Upper lobe of right lung (tissue), 1 donor: Measurements from ENCODE around the gene KRAS. TPM values are rescaled to one million over a fixed set of nuclear protein-coding genes. Genes with fewer than 3 reads are reported as not detected.

ENCODE experiments used
- ATAC-seq: fragments of 200-7000 bp; cut with Tn5 transposase; one replicate; pipeline ENCODE4 v1.9.1; 2020; ENCODE audit warnings: mild to moderate bottlenecking, moderate library complexity
- DNase-seq: peaks from one replicate; pipeline ENCODE4 v3.0.0-alpha.2; 2020
- H3K27ac ChIP-seq: fragments of 200-600 bp; one replicate; pipeline ENCODE4 v1.8.0; 2022
- H3K27me3 ChIP-seq: fragments of 200-600 bp; one replicate; pipeline ENCODE4 v1.8.0; 2022; ENCODE audit warnings: mild to moderate bottlenecking
- H3K36me3 ChIP-seq: fragments of 200-600 bp; one replicate; pipeline ENCODE4 v1.8.0; 2022
- H3K4me1 ChIP-seq: fragments of 200-600 bp; one replicate; pipeline ENCODE4 v1.8.0; 2022
- H3K4me3 ChIP-seq: fragments of 200-600 bp; one replicate; pipeline ENCODE4 v1.8.0; 2022; ENCODE audit warnings: mild to moderate bottlenecking
- H3K9me3 ChIP-seq: fragments of 200-600 bp; one replicate; pipeline ENCODE4 v1.8.0; 2022
- CTCF ChIP-seq: fragments of 200-600 bp; IDR thresholded peaks from one replicate; pipeline ENCODE4 v1.8.0; 2022; ENCODE audit warnings: antibody characterized with exemption
- intact Hi-C: fragments of 100-400 bp; cut with DNase I; formaldehyde crosslinking; loops from one replicate; pipeline ENCODE4 v1.11.0; 2022
- total RNA-seq: library from RNA; stranded (reverse); fragmentation: NEBNext Ultra II Directional; extraction: Animal tissue kit (Norgen Biotek cat#: 25700); gene quantifications from one replicate; pipeline ENCODE4 v1.2.1, GENCODE V29; 2021
- donor health status: DM: no; HTN: yes; CAD: no; lungs with severe emphysema.

KRAS gene
- total RNA-seq, 1 donor from 2014 or later, result 26.7 TPM

- Histone ChIP-seq H3K27ac (no peak overlapping the region), H3K4me1 (no peaks in the 10 kb centered on the region), H3K4me3 (no peak overlapping the region), H3K9me3 (no peaks in the 10 kb centered on the region), H3K27me3 (no peaks in the 10 kb centered on the region), H3K36me3 (peaks cover 45% of the 10 kb centered on the region)
- ATAC-seq (no peak), DNase-seq (no peak)
- TF ChIP-seq CTCF, result no peak
- intact Hi-C loops, result no loop called here
Measured at GRCh38 chr12:25208554-25208953, 42.2 kb downstream of the KRAS start.

- Histone ChIP-seq H3K9me3 (no peaks in the 10 kb centered on the region), H3K27ac (no peak overlapping the region), H3K36me3 (peaks cover 46% of the 10 kb centered on the region), H3K27me3 (no peaks in the 10 kb centered on the region), H3K4me1 (no peaks in the 10 kb centered on the region), H3K4me3 (no peak overlapping the region)
- TF ChIP-seq CTCF, result no peak
- DNase-seq, result no peak
- no peak for ATAC-seq
- intact Hi-C loops, result no loop called here
Measured at GRCh38 chr12:25207846-25208245, 42.9 kb downstream of the KRAS start.

GRCh38 chr12:25207411-25207810, 43.3 kb downstream of the KRAS start:
- peaks cover 50% of the 10 kb centered on the region for H3K36me3 ChIP-seq
- DNase-seq (no peak), ATAC-seq (no peak)
- intact Hi-C loops, result no loop called here
- H3K27me3 ChIP-seq, result no peaks in the 10 kb centered on the region
- H3K4me3 ChIP-seq, result no peak overlapping the region
- TF ChIP-seq CTCF, result no peak
- H3K27ac ChIP-seq, result no peak overlapping the region
- no peaks in the 10 kb centered on the region for H3K4me1 ChIP-seq
- no peaks in the 10 kb centered on the region for H3K9me3 ChIP-seq

- intact Hi-C loops, result no loop called here
- TF ChIP-seq CTCF, result no peak
- ATAC-seq, result no peak
Measured at GRCh38 chr12:25202137-25202536, 48.6 kb downstream of the KRAS start.

GRCh38 chr12:25200703-25201102, 50.0 kb downstream of the KRAS start:
- no peaks in the 10 kb centered on the region for H3K9me3 ChIP-seq
- H3K4me1 ChIP-seq, result peaks cover 8% of the 10 kb centered on the region
- no peak for TF ChIP-seq CTCF
- no peaks in the 10 kb centered on the region for H3K27me3 ChIP-seq
- intact Hi-C loops, result no loop called here
- H3K36me3 ChIP-seq, result peaks cover 17% of the 10 kb centered on the region
- H3K4me3 ChIP-seq, result no peak overlapping the region
- DNase-seq (no peak), ATAC-seq (no peak)
- H3K27ac ChIP-seq, result no peak overlapping the region

More at GRCh38 chr12:25202137-25202536, 48.6 kb downstream of the KRAS start:
- DNase-seq, result no peak
- Histone ChIP-seq H3K36me3 (peaks cover 28% of the 10 kb centered on the region), H3K4me1 (no peaks in the 10 kb centered on the region), H3K27me3 (no peaks in the 10 kb centered on the region), H3K4me3 (no peak overlapping the region), H3K27ac (no peak overlapping the region), H3K9me3 (no peaks in the 10 kb centered on the region)

- Histone ChIP-seq H3K36me3 (peaks cover 1% of the 10 kb centered on the region), H3K27me3 (no peaks in the 10 kb centered on the region), H3K9me3 (no peaks in the 10 kb centered on the region), H3K27ac (no peak overlapping the region), H3K4me3 (no peak overlapping the region), H3K4me1 (peaks cover 15% of the 10 kb centered on the region)
- no peak for ATAC-seq
- no peak for TF ChIP-seq CTCF
- no peak for DNase-seq
- intact Hi-C loops, result no loop called here
Measured at GRCh38 chr12:25197608-25198007, 53.1 kb downstream of the KRAS start.
